GM19328 (cell line): ENCODE measurements around the gene LSM12.
"Not testable (repeated sequence)": the region's sequence is repeated elsewhere in the genome, so short reads cannot be mapped to it uniquely, and the experiment has no call there.

ENCODE experiments used
- ATAC-seq: cut with Tn5 transposase; IDR thresholded peaks from one replicate; pipeline ENCODE4 v1.9.1; 2021; ENCODE audit warnings: mild to moderate bottlenecking, moderate library complexity; ENCODE audit not compliant: unreplicated experiment

LSM12 gene

DNA sequence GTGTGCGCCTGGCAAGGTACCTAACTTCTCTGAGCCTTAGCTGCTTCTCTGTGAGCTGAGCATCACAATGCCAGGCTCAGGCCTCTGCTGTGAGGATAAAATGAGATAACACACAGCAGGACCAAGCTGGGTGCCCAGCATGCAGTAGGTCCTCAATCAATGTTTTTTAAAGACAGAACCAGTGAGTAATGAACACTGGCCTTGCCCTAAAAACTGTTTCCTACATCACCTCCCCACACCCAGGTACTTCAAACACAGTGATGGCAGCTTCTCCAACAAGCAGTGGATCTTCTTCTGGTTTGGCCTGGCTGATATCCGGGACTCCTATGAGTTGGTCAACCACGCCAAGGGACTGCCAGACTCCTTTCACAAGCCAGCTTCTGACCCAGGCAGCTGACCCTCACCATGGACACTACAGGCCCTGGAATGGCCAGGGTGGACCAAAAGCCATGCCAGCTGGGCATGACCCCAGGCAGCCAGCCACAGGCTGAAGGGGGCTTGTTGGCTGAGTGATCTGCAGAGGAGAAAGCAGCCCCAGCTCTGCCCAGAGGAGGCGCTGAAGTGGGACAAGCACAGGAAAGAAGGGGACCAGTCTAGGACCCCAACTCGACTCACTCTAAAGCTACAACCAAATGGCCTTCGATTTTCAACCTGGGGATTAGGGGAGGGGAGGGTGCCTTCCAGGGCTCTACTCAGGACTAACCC lies 58.1 kb downstream of the LSM12 start:
- no peak for ATAC-seq

DNA sequence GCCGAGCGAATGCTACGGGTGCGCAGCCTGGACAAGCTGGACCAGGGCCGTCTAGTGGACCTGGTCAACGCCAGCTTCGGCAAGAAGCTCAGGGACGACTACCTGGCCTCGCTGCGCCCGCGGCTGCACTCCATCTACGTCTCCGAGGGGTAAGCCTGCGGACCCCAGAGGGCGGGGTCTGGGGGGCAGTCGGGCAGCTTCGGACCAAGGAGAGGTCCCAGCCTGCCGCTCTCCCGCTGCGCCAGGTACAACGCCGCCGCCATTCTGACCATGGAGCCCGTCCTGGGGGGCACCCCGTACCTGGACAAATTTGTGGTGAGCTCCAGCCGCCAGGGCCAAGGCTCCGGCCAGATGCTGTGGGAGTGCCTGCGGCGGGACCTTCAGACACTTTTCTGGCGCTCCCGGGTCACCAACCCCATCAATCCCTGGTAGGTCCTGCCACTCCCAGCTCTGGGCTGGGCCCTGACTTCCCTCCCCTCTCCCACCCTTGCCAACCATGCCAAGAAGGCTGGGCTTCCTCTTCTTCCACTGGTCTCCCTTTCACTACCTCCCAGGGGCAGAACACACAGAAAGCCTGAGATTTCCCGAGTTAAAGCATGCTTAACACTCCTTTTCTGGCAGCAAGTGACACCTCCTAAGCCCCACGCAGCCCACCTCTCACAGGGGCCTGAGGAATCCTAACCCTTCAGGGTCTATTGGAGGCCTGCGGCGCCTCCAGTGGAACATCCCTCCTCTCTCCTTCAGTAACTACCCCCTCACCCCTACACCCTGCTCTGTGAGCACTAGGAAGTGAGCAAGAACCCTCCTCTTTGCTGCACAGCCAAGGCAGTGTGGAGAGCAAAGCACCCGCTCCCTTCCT lies 58.9 kb downstream of the LSM12 start:
- no peak for ATAC-seq

DNA sequence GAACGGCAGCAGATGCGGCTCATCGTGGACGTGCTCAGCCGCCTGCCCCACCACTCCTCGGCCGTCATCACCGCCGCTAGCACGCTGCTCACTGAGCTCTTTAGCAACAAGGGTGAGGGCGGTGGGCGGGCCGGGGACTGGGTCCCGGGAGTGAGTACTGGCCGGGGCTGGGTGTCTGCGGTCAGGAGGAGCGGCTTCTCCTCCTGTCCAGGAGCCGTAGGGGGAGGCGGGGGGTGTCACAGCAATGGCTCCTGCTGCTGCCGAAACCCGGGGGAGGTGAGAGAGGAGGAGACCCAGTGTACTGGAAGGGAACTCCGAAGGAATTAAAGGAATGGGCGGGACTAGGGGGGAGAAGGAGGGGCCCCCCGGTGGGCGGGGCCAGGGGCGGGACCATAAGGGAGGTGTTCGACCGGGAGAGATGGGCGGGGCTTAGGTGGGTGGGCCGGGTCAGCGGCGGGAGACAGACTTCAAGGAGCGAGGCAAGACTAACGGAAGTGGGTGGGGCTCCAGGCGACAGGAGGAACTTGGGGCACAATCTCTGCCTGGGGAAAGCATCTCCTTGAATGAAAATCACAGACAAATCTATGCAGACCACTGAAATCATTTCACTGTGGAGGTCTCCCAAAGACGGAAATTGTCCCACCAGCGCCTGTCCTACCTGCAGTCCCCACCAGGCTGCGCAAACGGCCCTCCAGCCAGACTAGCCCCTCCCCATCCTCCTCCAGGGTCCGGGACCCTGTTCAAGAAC lies 59.7 kb downstream of the LSM12 start:
- peak; percentile 69 for ATAC-seq

DNA sequence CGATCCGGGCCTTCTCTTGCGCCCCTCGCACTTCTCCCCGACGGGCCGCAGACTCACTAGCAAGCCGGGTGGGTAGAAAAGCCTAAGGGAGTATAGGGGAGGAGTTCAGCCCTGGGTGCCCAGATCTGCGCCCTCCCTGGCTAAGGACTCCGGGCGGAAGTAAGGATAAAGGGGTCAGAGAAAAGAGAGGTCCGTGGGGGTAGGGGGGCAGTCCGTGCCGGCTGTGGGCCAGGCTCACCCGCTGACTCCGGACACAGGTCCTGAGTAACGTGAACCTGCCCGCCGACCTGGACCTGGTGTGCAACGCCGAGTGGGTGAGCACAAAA lies 60.2 kb downstream of the LSM12 start:
- no peak for ATAC-seq

DNA sequence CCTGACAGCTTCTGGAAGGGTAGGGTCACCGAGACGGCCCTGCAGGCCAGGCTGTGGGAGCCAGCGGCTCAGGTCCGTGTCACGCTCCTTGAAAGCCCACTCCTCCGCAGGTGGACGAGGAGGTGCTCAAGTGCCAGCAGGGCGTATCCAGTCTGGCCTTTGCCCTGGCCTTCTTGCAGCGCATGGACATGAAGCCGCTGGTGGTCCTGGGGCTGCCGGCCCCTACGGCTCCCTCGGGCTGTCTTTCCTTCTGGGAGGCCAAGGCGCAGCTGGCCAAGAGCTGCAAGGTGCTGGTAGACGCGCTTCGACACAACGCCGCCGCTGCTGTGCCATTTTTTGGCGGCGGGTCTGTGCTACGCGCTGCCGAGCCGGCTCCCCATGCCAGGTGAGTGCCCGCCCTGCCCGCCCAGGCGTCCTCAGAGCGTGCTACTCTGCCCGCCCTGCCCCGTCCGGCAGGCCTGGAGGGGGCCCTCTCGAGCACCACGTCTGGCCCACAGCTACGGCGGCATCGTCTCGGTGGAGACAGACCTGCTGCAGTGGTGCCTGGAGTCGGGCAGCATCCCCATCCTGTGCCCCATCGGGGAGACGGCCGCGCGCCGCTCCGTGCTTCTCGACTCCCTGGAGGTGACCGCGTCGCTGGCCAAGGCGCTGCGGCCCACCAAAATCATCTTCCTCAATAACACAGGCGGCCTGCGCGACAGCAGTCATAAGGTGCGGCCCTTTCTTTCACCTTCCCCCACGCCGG lies 60.8 kb downstream of the LSM12 start:
- no peak for ATAC-seq

DNA sequence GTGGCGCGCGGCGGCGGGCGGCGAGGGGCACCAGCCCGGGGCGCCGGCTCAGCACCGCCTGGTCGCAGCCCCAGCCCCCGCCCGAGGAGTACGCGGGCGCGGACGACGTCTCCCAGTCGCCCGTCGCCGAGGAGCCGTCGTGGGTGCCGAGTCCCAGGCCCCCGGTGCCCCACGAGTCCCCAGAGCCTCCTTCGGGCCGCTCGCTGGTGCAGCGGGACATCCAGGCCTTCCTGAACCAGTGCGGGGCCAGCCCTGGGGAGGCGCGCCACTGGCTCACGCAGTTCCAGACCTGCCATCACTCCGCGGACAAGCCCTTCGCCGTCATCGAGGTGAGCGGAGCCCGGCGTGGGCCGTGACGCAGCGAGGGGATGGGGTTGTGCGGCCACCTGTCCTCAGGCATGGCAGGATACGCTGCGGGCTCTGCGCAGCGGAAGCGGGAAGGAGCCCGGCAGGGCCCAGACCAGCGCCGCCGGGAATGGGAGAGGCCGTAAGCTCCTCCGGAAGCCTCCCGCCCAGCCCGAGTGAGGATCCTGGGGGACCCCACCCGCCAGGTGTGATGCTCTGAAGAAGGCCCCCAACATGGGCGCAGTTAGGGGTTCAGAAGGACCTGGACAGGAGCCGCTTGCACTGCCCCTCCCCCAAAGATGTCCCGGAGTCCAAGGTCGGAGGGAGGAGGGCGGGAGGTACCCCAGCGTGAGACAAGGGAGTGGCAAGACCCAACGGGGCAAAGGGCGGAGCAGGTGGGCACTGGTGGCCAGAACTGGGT lies 61.5 kb downstream of the LSM12 start:
- no peak for ATAC-seq

DNA sequence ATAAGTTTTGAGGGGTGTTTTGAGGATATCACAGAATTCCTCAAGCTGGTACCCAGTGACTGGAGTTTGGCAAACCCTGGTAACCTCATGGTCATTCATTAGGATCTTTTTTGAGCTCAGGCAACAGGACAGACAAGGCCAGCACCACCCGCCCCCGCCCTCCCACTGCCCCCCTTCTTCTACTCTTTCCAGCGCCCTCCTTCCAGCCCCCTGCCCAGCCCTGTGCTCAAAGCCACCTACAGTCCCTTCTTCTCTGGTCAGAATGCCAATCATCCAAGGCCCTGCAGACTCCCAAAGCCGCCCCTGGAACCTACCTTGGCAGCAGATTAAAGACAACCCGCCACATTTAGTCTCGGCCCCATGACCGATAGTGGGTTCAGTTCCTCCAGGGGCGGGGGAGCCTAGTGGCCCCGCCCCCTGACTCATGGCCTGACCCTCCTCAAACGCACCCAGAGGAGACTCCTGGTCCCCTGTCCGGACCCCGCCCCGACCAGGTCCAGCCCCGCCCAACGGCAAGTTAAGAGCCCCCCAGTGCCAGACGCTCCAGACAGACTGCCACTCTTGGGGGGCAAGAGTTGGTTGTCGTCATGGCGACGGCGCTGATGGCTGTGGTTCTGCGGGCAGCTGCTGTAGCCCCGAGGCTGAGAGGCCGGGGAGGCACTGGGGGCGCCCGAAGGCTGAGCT lies 62.3 kb downstream of the LSM12 start, which contains the start of gene NAGS:
NAGS (plus strand) TSS at position 546 of the 684 bp plus-strand sequence; CDS start at position 588, 42 bp downstream.
- no peak for ATAC-seq

DNA sequence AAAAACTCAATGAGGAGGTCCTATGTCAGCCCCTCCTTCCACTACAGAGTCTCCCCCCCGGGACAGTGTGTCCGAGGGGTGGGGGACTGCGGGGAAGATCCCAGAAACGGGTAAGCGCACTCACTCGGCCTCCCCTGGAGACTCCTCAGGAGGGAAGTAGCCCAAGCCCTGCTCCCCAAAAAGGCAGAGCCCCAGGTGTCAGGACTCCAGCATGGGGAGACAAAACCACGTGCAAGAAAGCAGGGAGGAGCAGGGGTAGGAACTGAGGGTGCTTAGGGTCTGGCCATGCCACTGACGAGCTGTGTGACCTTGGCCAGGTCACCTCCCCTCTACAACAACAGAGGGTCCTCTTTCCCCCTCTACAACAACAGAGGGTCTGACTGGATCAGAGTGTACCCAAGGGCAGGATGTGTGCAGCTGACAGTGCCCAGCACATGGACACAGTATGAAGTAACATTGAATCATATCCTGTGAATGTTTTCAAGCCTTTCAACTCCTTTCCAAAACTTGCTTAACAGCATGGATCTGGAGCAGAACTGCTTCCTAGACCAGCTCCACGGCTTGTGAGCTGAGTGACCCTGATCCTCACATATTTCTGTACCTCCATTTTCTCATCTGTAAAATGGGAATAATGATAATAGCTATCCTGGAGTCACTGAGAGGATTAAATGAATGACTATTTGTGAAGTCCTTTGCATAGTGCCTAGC lies 64.2 kb downstream of the LSM12 start:
- ATAC-seq, result no peak

DNA sequence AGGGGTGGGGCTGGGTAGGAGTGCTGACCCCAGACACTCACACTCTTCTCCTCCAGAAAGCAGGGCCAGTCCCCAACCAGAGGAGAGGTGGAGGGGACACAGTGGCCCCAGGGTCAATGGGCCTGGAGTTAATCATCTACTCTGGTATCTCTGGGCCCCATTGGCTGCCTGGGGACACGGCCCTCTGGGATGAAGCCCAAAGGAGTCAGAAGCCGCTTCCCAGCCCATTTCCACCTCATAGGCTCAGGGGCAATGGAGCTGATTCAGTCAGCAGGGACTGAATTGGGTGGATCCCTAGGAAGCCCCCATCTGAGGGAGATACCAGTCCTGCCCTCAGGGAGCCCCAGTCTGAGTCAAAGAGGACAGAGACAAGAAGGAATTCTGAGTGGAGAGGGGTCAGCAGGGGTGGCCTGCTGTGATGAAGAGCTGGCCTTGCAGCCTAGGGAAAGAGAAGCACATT lies 65.0 kb downstream of the LSM12 start:
- ATAC-seq, result no peak

DNA sequence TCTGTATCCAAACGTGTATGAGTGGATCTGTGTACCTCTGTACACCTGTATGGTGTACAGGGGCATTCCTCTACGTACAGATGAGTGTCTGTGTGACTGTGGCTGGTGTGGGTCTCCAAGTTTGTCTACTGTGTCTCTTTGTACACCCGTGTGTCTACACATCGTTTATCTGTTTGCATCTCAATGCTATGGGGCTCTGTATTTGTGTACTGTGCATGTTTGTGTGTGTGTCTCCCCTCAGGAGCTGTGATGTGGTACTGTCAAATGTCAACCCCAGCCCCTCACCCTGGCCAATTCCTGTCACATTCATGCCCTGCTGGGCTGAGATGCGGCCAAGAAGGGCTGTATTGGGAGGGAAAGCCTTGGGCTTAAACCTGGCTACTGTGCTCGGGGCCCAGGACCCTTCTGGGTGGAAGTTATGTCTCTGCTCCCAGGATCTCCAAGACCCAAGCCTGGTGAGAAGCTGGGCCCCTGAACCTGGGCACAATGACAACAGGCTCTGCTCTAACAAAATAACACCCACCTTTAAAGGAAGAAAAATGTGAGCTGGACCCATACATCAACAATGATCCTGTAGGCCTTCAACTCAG lies 65.5 kb downstream of the LSM12 start:
- ATAC-seq, result no peak

DNA sequence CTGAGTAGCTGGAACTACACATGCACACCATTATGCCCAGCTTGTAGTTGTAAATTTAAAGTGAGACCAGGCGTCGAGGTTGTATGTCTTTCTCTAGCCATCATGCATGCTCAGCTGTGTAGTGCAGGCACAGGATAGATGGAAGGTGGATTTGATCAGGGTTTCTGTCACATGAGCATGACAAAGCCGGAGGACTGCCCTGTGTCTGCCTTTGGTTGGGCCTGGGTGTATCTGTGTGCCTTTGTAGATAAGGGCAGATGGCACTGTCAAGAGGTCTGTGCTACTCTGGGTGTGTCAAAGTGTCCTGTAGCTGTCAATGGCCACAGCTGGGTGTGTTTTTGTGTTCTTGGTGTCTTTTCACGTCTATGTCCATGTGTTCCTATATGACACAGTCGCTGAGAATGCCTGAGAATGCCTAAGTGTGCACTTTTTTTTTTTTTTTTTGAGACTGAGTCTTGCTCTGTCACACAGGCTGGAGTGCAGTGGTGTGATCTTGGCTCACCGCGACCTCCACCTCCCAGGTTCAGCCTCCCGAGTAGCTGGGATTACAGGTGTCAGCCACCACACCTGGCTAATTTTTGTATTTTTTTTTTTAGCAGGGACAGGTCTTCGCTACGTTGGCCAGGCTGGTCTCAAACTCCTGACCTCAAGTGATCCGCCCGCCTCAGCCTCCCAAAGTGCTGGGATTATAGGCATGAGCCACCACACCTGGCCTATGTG lies 66.2 kb downstream of the LSM12 start:
- ATAC-seq, result no peak

DNA sequence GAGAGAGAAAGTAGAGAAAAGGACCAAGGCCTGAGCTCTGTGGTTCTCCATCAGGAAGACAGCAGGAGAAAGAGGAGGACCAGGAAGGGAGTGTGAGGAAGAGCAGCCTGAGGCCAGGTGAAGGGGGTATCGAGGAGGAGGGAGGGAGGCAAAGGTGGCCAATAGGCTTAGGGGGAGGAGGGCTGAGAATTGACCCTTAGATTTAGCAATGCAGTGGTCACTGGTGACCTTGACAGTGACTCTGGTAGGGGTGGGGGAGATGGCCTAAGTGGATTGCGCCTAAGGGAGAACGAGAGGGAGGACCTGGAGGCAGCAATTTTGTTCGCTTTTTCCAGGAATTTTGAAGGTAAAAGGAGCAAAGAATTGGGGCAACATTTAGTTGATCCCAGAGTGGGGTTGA lies 67.4 kb downstream of the LSM12 start:
- ATAC-seq, result no peak

DNA sequence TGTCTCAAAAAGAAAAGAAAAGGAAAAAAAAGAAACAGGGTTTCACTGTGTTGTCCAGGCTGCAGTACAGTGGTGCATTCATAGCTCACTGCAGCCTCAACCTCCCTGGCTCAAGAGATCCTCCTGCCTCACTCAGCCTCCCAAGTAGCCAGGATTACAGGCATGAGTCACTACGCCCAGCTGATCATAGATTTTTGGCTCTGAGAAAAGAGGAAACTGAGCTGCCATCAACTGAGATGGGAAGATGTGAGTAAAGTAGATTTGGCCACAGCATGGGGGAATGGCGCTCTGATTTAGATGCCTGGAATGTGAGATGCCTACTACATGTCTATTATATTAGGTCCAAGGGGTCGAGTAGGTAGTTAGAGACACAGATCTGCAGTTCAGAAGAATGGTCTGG lies 67.9 kb downstream of the LSM12 start:
- ATAC-seq, result no peak

DNA sequence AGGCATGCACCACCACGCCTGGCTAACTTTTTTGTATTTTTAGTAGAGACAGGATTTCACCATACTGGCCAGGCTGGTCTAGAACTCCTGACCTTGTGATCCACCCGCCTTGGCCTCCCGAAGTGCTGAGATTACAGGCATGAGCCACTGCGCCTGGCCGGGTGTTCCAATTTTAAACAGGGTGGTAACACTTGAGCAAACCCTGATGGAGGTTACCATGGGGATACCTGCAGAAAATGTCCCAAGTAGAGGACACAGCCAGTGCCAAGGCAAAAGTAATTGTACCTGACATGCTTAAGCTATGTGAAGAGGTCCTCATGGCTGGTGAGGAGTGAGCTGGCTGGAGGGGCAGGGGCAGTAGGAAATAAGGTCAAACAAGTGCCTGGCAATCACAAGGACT lies 69.3 kb downstream of the LSM12 start:
- ATAC-seq, result not testable (repeated sequence)

DNA sequence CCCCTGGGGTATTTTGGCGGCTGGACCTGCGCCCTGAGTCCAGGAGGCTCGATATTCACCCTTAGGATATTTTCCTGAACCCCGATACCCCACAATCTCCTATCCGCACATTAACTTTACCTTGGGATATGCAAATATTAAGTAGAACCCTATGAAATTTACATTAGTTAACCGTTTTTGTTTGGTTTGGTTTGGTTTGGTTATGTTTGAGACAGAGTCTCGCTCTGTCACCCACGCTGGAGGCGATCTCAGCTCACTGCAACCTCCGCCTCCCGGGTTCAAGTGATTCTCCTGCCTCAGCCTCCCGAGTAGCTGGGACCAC lies 71.4 kb downstream of the LSM12 start:
- no peak for ATAC-seq

DNA sequence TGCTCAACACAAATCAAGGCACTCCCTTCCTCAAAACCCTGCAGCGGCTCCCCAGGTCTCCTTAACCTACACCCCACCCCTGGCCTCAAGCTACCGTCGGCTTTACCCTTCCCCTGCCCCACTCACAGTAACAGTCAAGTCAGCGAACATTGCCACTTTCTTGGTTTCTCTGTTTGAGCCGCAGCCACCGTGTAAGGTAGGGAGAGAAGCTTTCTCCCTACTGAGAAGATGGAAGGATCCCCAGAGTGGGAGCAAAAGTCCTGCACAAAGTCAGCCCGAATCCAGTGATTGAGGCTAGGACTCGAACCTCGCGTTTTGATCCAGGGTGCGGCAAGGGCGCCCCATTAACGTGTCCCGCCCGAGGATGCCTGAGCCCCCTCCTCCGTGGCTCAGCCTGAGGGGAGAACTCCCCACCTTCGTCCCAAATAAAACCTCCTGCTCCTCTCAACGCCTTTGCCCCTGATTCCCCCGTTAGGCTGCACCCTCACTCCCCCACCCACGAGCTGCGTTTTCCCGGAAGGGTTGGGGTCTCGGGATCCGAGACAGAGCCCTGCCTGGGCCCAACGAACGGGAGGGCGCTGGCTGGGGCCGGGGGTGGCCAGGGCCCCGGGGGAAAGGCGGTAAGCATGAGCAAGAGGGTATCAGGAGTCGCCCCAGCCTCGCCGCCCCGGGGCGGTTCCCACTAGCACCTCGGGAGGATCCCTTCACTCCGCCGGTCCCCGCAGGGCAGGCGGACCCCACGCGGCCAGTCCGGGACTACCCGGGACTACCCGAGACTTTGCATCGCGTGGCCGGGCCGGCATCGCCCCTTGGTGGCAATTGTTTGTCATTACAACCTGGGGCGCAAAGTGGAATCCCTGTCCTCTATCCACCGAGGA lies 72.0 kb downstream of the LSM12 start:
- no peak for ATAC-seq

DNA sequence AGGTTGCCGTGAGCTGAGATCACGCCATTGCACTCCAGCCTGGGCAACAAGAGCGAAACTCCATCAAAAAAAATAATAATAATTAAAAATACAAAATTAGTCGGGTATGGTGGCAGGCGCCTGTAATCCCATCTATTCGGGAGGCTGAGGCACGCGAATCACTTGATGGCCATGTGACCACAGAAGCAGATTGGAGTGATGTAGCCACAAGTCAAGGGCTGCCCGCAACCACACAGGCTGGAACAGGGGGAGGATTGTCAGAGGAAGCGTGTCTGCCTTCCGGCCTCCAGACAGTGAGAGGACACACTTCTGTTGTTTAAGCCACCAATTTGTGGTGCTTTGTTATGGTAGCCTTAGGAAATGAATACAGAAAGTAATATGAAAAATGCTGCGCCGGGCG lies 73.8 kb downstream of the LSM12 start:
- no peak for ATAC-seq
